Fibroblast of skin of left quadriceps (primary cell): ENCODE measurements around the gene CTNNA1.
"Not testable (repeated sequence)": the region's sequence is repeated elsewhere in the genome, so short reads cannot be mapped to it uniquely, and the experiment has no call there.

Experiments
- DNase-seq, 2 experiments: peaks; one replicate each; pipeline ENCODE4 v3.0.0-alpha.2; 2013; ENCODE audit warnings: low read depth in 2 of 2

Gene CTNNA1

DNA sequence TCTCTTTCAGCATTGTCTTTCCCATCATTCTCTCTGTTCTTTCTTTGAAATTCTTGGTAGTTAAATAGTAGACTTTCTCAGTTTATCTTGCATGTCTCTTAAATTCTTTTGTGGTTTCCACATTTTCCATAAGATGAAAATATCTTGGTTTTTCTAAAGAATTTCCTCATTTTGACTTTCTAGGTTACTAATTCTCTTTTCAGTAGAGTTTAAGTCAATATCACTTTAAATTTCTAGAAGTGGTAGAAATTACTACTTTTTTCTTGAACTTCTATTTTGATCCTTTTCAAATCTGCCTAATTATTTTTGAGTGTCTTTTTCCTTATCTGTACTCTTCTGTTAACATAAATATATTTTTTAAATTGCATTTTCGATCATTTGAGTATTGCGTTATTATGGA, 145.5 kb downstream of the CTNNA1 start:
- no peak for DNase-seq

DNA sequence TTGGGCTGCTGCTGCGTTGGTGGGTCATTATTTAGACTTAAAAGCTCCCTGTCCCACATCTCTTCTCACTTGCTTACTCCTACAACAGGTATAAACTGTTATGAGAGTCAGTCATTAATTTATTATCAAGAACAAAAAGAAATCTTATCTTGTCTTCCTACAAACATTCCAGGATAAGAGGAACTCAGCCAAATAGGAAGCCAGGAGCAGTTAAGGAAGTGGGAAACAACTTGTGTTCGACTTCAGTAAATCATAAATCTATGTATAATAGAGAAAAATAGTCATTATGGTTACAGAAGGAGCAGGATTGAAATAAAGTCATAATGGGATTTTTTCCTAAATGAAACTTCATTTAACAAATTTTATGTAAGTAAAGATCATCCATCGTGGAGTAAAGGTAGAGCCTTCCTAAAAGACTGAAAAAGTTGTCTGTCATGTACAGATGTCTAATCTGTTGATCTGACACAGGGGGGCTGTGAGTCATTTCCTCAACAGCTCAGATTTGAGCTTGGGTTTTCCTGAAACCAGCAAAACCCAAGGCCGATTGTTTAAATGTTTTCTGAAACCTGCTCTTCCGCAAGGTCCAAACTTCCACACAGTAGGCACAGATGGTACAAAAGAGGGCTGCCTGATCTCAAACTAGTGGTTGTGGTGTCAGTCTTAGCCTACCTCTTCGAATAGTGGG, 147.2 kb downstream of the CTNNA1 start:
- DNase-seq, result no peak

DNA sequence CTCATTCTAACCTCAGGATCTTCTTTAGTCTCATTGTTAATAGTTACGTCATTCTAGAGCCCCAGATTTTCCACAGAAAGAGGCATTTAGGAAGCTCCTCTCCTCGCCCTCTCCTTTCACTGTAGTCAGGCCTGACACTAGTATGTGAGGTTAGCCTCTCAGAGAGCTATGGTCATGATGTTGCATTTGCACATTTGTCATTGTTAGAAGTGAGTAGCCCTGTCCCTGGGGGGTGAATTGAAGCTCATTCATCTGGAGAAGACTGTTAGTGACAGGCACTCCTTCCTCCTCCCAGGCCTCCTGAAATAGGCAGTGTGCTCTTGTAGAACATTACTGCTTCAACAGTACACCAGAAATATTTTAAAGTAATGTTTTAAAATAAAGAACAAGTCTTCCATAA, 148.5 kb downstream of the CTNNA1 start:
- DNase-seq, result no peak

DNA sequence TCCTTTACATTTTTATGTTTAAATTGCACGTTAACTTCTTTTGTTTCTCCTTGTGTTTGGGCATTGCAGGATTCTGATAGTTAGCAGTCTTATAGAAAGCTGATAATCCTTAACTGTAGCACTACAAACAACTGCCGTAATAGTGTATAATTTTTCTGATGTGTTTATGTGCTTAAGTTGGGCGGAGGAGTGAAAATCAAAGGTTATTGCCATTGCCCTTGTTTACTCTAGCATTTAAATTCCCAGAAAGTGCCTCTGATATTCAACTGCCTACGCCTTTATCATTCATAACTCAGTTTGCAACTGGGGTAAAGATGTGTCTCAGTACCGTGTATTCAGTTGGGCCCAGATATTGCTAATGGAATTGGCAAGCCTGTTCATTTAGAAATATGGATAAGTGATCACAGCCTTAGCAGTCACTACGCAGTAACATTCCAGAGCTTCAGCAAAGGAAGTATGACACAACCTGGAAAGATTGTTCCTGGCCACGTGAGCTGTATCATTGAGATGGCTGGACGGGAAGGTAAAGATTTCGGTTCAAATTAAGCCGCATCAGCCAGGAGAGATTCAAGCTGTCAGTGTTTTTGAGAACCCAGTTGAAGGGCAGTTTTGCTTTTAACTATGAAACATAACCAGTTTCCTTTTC, 150.0 kb downstream of the CTNNA1 start:
- DNase-seq, result peak; percentile 24 to 27

DNA sequence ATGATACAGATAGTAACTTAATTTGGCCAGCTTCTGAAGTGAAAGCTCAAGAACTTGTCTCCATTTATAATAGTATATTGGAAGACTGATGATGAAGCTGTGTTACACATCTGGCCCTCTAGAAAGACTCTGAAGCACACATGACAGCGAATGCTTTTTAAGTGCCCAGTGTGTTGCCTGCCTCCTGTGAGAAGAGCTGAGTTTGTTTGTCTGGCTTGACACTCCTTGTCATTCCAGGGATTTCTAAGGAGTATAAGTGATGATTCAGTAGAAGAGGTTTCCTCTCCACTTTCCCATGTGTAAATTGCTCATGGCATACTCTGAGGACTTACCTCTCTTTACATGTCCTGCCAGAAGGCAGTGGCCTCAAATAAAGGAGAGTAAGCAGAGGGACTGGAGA, 152.3 kb downstream of the CTNNA1 start:
- peak; percentile 29 to 44 for DNase-seq

DNA sequence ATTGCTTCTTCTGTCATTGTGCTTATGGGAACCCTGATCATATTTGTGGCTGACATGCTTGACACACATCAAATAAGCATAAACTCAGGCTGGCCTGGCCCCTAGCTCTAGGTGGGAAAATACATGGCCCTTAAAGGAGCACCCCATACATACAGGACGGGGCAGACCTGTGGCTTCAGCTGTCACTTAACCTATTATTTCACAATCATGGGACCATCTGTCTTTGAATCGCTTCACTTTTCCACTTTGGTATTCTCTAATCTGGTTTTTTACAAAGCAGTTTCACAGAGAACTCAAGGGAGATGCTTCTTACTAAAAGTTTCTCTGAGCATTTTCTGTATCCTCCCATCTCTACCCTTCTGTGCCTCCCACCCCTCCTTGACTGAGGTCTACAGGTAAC, 156.5 kb downstream of the CTNNA1 start:
- no peak for DNase-seq

DNA sequence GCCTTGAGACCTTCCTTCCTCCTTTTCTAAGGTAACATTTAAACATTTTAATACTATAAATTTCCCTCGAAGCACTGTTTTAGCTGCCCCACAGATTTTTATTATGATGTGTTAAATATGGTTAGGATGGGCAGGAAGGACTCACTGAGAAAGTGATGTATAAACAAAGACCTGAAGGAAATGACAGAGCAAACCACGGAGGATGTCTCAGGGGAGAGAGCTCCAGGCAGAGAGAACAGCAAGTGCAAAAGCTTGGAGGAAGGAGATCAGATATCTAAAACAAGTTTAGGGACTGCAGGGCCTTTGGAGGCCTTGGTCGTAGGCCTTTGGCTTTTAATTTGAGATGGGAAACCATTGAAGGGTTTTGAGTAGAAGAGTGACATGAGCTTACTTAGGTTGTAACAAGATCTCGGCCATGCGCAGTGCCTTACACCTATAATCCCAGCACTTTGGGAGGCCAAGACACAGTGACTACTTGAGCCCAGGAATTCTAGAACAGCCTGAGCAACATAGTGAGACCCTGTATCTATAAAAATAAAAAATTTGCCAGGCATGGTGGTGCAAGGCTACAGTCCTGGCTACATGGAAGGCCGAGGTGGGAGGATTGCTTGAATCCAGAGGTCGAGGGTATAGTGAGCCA, 157.4 kb downstream of the CTNNA1 start:
- no peak for DNase-seq

DNA sequence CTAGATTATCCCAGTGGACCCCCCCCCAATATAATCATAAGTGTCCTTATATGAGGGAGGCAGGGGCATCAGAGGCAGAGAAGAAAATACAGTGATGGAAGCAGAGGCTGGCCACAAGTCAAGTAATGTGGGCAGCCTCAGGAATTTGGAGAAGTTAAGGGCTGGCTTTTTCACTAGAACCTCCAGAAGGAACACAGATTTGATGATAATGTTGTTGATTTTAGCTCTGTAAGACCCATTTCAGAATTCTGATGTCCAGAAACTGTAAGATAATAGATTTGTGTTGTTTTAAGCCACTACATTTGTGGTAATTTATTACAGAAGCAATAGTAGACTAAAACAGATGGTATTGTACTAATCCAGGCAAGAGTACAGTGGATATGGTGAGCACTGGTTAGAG, 158.2 kb downstream of the CTNNA1 start:
- no peak for DNase-seq

DNA sequence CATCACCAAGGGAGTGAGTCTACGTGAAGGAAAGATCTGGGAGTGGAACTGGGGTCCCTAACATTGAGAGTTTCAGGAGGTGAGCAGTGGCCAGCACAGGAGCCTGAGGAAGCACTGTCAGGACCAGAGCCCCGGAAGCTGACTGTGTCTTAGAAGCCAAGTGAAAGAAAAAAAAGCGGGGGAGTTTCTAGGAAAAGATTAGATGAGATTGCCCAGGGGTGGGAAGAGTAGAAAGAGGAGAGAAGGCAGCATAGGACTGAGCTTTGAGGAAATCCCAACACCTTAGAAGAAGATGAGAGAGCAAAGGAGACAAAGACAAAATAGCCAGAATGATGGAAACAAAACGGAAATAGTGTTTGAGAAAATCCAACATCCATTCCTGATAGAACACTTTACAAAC, 158.9 kb downstream of the CTNNA1 start:
- DNase-seq, result no peak

DNA sequence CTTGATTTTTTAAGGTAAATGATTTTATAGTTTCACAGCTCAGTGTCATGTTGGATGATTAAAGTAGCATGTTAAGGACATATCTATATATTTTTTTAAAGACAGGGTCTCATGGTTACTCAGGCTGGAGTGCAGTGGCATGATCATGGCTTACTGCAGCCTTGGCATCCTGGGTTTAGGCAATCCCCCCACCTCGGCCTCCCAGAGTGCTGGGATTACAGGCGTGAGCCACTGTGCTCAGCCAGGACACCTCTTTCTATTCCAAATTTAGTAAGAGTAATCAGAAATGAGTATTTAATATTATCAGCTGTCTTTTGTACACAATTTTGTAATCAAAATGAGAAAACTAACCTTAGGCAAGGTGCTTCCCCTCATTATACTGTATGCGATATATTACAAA, 160.5 kb downstream of the CTNNA1 start:
- no peak for DNase-seq

DNA sequence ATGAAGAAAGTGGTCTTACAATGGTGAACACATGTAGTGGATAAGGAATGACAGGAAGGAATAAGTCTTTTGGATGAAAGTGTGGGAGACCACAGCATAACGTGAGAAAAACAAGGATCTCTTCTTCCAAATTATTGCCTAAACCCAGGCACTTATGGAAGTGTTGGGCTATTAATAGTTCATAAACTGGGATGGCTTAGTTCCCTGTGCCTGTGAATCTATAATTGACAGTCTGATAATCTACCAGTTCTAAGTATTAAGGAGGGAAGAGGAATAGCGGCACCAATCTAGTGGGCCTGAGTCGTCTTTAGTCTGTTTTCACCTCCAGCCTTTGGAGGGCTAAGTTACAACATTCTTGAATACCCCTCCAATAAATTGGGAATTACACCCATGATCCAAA, 161.1 kb downstream of the CTNNA1 start:
- no peak for DNase-seq

DNA sequence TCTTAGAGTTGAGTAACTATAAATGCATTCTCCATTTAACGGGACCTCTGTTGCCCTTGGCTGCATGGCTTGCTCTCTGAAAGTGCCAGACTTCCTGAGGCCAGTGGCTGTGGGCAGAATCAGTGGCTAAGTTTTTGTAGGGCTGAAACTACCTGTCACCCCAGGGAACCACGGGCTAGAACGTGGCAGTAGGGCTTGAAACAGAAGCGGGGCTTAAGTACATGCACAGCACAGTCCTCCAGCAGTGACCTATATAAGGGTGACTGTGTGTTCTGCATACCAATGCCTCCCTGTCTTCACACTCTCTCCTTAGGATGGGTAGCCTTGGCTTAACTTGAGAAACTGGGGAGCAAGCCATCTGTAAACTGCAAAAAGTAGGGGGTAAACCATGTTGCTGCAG, 165.5 kb downstream of the CTNNA1 start:
- no peak for DNase-seq

DNA sequence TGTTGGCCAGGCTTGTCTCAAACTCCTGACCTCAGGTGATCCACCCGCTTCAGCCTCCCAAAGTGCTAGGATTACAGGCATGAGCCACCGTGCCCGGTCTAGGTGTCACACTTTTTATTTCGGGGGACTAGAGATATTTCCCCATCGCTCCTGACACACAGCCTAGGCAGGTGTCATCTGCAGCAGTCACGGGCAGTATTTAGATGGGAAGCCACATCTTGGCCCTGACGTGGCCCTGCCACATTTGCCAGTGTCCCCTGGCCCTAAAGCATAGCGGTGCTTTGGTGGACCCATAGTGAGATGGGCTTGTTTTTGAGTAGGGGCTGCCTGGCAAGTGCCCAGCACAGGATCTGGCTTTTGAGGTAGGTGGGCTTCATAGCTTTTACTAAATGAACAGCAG, 167.0 kb downstream of the CTNNA1 start:
- no peak for DNase-seq

DNA sequence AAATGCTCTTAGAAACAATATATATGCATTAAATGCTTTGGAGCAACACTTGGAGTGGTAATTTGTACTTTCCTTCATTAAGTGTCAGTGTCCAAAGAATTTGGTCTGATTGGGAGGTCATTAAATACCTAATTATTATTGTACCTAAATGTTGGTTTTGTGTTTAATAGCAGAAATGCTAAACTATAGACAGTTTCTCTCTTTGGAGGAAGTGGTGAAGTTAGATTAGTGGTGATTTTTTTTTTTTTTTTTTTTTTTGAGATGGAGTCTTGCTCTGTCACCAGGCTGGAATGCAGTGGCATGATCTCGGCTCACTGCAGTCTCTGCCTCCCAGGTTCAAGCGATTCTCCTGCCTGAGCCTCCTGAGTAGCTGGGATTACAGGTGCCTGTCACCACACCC, 168.1 kb downstream of the CTNNA1 start:
- not testable (repeated sequence) for DNase-seq

DNA sequence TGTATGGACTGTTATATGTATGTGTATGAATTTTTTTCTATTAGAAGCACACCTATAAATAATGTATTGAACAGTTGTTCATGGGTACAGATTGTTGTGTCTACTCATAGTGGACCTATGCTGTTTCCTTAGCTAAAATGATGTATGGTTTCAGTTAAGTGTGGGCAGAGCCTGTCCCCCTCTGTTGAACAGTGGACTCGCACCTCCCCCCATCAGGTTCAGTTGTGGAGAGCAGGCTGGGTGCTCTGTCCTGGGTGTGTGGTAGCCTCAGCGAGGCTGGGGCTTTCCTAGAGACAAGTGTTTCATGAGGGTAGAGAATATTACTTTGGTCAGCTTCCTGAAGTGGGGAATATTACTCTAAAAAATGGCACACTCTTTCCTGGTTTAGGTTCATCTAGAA, 169.3 kb downstream of the CTNNA1 start:
- no peak for DNase-seq

DNA sequence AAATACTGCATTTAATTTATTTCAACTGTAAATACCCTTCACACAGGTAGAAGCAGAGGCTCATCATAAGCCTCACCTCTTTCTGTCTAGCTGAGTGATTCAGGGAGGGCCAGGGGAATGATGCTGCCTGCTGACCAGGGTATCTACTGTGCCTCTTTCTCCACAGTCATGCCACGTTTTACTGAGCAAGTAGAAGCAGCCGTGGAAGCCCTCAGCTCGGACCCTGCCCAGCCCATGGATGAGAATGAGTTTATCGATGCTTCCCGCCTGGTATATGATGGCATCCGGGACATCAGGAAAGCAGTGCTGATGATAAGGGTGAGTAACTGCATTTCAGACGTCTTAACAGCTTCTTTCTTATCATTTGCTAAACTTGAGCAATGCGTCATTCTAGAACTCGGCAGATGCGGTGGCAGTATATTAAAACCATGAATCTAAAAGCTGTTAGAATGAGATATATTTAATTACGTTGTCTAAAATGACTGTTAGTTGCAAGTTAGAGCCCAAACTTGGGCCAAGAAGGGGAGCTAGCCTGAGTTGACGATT, 171.9 kb downstream of the CTNNA1 start:
- no peak for DNase-seq

DNA sequence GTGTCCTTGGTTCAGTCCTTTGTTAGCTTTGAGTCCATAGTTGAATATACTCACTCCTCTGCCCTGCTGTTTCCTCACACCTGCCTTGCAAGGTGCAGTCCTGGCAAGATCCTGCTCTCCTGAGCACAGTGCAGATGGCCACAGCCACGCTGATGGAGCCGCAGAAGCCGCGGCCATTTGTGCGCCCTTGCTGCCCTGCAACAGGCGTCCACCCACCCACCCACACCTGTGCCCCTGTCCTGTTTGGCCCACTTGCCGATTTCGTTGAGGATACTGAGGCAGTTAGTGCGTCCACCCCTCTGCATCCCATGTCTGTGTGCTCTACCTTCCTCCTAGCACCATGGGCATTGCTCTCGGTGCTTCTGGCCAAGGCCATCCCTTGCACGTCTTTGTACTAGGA, 173.0 kb downstream of the CTNNA1 start:
- no peak for DNase-seq

DNA sequence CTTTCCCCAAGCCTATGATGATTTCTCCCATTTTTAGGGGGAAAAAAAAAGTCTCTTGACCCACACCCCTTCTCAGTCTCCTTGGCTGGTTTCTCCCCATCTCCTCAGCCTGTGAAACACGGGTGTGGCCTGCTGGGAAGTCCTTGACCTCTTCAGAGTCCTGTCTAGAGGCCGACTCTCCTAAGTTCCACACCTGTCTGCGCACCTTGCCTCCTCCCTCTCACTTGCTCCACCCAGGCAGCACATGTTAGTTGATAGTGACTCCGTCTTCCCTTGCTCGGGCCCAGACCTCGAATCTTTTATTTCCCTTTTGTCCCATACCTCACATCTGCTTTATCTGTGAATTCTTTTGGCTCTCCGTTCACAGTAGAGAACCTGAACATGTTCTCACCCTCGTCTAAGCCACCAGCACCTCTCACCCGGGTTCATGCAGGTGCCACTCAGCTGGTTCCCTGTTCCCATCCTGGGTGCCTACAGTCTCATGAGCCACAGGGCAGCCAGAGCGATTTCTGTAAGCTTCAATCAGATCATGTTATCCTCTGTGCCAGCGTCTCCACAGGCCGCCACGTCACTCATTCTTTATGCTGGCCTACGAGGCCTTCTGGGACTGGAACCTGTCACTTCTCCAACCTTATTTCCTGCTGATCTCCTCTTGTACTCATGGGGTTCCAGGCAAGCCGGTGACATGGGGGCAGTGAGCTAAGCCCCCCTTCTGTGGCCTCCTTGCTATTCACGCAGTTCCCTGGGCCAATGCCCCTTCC, 173.6 kb downstream of the CTNNA1 start:
- DNase-seq, result no peak

DNA sequence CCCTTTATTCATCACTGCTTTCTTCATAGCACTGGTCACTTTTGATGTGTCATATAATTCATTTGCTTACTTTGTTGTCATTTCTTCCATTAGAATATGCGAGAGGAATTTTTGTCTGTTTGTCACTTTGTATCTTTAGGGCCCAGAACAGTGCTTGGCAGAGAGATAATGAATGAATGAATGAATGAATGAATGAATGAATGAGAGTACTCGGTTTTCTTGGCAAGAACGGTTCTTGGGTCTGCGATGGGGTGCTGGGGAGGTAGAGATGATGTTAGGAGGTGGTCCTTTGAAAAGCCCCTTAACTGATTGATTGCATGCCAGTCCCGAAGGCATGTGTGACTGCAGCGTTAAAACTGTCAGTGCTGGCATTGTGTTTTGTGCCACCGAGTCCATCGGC, 174.3 kb downstream of the CTNNA1 start:
- DNase-seq, result no peak

DNA sequence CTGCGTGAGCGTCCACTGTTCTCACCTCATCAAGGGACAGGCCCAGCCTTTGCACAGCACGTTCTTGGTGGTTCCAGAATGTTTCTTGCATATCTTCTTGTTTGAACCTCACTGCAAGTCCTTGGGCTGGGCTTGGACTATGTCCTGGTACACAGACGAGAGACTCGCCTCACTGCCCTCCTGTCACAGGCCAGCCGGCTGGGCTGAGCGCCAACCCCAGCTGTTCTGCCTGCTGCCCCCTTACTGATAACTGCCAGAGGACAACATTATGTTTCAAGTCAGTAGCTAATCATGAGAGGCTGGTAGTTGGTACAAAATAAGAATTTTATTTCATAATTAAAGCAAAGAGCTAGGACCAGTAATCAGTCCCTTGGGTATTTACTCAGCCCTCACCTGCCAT, 174.8 kb downstream of the CTNNA1 start:
- DNase-seq, result no peak

DNA sequence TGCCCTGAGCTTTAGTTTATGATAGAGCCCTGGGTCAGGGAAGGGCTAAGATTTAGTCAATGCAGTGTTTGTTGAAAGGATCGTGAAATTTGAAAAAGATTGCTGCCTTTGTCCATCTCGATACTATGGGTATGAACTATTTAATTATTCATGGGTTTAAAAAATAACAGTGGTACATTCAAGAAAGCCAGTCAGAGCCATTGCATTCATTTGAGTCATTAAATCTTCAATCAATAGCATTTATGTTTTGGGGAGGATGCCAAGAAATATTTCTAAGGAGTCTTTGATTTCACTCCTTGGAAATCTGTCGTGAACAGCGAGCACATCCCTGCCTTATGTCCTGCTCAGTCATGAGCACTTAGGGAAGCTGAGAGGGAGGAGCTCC, 176.3 kb downstream of the CTNNA1 start:
- no peak for DNase-seq

DNA sequence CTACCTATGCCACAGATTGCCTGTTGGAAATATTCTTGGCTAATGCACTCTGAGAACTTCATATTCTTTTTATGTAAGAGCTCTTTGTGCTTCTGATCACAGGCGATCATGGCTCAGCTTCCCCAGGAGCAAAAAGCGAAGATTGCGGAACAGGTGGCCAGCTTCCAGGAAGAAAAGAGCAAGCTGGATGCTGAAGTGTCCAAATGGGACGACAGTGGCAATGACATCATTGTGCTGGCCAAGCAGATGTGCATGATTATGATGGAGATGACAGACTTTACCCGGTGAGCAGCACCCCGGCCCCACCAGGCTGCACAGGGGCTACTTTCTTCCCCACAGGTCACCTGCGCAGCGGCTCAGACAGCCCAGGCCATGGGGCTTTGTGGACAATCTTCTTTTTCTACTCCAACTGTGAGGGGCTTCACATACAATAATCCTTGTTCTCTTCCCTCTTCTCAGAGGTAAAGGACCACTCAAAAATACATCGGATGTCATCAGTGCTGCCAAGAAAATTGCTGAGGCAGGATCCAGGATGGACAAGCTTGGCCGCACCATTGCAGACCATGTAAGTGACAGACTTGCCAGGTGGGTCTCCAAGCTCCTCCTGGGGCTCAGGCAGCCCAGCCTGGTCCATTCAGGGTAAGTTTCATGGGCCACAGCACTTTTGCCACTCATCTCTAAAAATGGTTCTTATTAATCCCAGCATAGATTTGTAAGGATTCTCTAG, 177.3 kb downstream of the CTNNA1 start:
- DNase-seq, result no peak
